IMR-90 (cell line): ENCODE results near the gene MEGF9. TPM values are rescaled to one million over a fixed set of nuclear protein-coding genes. Genes with fewer than 3 reads are reported as not detected.

Source experiments
- ATAC-seq: fragments of 200-7000 bp; cut with Tn5 transposase; 2 replicates; pipeline ENCODE4 v1.9.1; 2020; ENCODE audit warnings: low read depth, mild to moderate bottlenecking, moderate library complexity
- BruUV-seq: library from RNA; stranded (reverse); fragments of 400-500 nt; replicated peaks from 2 replicates; lab custom pipeline; 2021; lab: Mats Ljungman, UMichigan
- CTCF ChIA-PET: fragments of 300-600 bp; formaldehyde crosslinking; extraction: SDS; loops from one replicate; lab custom pipeline; 2021; ENCODE audit warnings: antibody characterized with exemption; lab: Yijun Ruan, JAX
- POLR2A ChIA-PET: fragments of 300-600 bp; sonication (Branson Sonifier 250); formaldehyde crosslinking; loops from one replicate; lab custom pipeline; 2022; ENCODE audit warnings: antibody characterized with exemption; ENCODE audit not compliant: unreplicated experiment; lab: Charles Lee
- DNase-seq: peaks from one replicate; pipeline ENCODE4 v3.0.0; 2013
- H2AFZ ChIP-seq: replicated peaks from 2 replicates; pipeline ENCODE3; 2013; ENCODE audit warnings: low read length, mild to moderate bottlenecking; ENCODE audit not compliant: poor library complexity
- H2AK5ac ChIP-seq: 2 replicates; pipeline ENCODE4 v1.6.1; 2013; ENCODE audit warnings: low read depth, low read length, inconsistent platforms
- H2AK9ac ChIP-seq: replicated peaks from 2 replicates; pipeline ENCODE3; 2013; ENCODE audit warnings: mild to moderate bottlenecking, low read depth, low read length, moderate library complexity; ENCODE audit not compliant: poor library complexity
- H2BK120ac ChIP-seq: 2 replicates; pipeline ENCODE4 v1.6.1; 2013; ENCODE audit warnings: low read depth, low read length, inconsistent platforms
- H2BK15ac ChIP-seq: 3 replicates; pipeline ENCODE4 v1.6.1; 2013; ENCODE audit warnings: low read depth, low read length, inconsistent platforms
- H2BK20ac ChIP-seq: 2 replicates; pipeline ENCODE4 v1.6.1; 2013; ENCODE audit warnings: low read depth, mild to moderate bottlenecking, inconsistent platforms, low read length, moderate library complexity
- H2BK5ac ChIP-seq: 2 replicates; pipeline ENCODE4 v1.6.1; 2013; ENCODE audit warnings: mild to moderate bottlenecking, low read depth, low read length, inconsistent platforms; ENCODE audit not compliant: poor library complexity, severe bottlenecking
- H3K14ac ChIP-seq: replicated peaks from 2 replicates; pipeline ENCODE4 v1.6.1; 2013; ENCODE audit warnings: low read depth, low read length, inconsistent platforms
- H3K18ac ChIP-seq: 2 replicates; pipeline ENCODE4 v1.6.1; 2013; ENCODE audit warnings: low read depth, low read length, control low read depth
- H3K23ac ChIP-seq: 2 replicates; pipeline ENCODE4 v1.6.1; 2013; ENCODE audit warnings: low read depth, low read length, inconsistent platforms
- H3K27ac ChIP-seq: 2 replicates; pipeline ENCODE4 v1.5.1; 2013; ENCODE audit warnings: mild to moderate bottlenecking, control low read depth, low read length; ENCODE audit not compliant: insufficient read depth
- H3K27me3 ChIP-seq: 2 replicates; pipeline ENCODE4 v1.6.1; 2013; ENCODE audit warnings: low read length; ENCODE audit not compliant: control insufficient read depth, insufficient read depth
- H3K36me3 ChIP-seq: 2 replicates; pipeline ENCODE4 v1.6.1; 2013; ENCODE audit warnings: low read length, mixed read lengths; ENCODE audit not compliant: control insufficient read depth, insufficient read depth
- H3K4ac ChIP-seq: 2 replicates; pipeline ENCODE4 v1.6.1; 2013; ENCODE audit warnings: low read depth, low read length, inconsistent platforms
- H3K4me1 ChIP-seq: 2 replicates; pipeline ENCODE4 v1.6.1; 2013; ENCODE audit warnings: low read length, mixed read lengths; ENCODE audit not compliant: control insufficient read depth, insufficient read depth
- H3K4me2 ChIP-seq: 2 replicates; pipeline ENCODE4 v1.6.1; 2013; ENCODE audit warnings: low read depth, mild to moderate bottlenecking, control low read depth, low read length, moderate library complexity
- H3K4me3 ChIP-seq: 2 replicates; pipeline ENCODE4 v1.5.1; 2013; ENCODE audit warnings: low read depth, mild to moderate bottlenecking, control low read depth, low read length, moderate library complexity; ENCODE audit not compliant: insufficient read depth
- H3K56ac ChIP-seq: 2 replicates; pipeline ENCODE4 v1.6.1; 2013; ENCODE audit warnings: low read length, inconsistent platforms; ENCODE audit not compliant: insufficient read depth; ENCODE audit errors: extremely low read depth
- H3K79me1 ChIP-seq, 2 experiments: 2 replicates each; pipeline ENCODE4 v1.6.1; 2013; ENCODE audit warnings: low read length in 2 of 2, inconsistent platforms in 1 of 2, low read depth in 1 of 2
- H3K9ac ChIP-seq: 2 replicates; pipeline ENCODE4 v1.6.1; 2013; ENCODE audit warnings: low read depth, low read length, control low read depth
- H3K9me1 ChIP-seq: 2 replicates; pipeline ENCODE4 v1.6.1; 2013; ENCODE audit warnings: low read length, inconsistent platforms; ENCODE audit not compliant: insufficient read depth
- H3K9me3 ChIP-seq: 2 replicates; pipeline ENCODE4 v1.6.1; 2013; ENCODE audit warnings: low read length; ENCODE audit not compliant: control insufficient read depth, insufficient read depth
- H4K20me1 ChIP-seq: 2 replicates; pipeline ENCODE4 v1.6.1; 2013; ENCODE audit warnings: low read length, inconsistent platforms; ENCODE audit not compliant: insufficient read depth
- H4K5ac ChIP-seq: 2 replicates; pipeline ENCODE4 v1.6.1; 2013; ENCODE audit warnings: mild to moderate bottlenecking, low read depth, low read length, control low read depth
- H4K8ac ChIP-seq, 2 experiments: 2 replicates each; pipeline ENCODE4 v1.6.1; 2013; ENCODE audit warnings: low read depth in 2 of 2, low read length in 2 of 2, control low read depth in 1 of 2, inconsistent platforms in 1 of 2
- H4K91ac ChIP-seq: 2 replicates; pipeline ENCODE4 v1.6.1; 2013; ENCODE audit warnings: low read depth, low read length, inconsistent platforms; ENCODE audit not compliant: insufficient read depth
- BHLHE40 ChIP-seq: fragments of 150-350 bp; IDR thresholded peaks from 2 replicates; pipeline ENCODE4 v1.6.1; 2016; ENCODE audit warnings: mild to moderate bottlenecking, low read depth, low read length
- CEBPB ChIP-seq: IDR thresholded peaks from 2 replicates; pipeline ENCODE4 v1.6.1; 2012; ENCODE audit warnings: low read depth, low read length, improper control_type of control experiment
- CHD1 ChIP-seq: IDR thresholded peaks from 2 replicates; pipeline ENCODE4 v1.6.1; 2012; ENCODE audit warnings: low read depth, low read length, improper control_type of control experiment
- CTCF ChIP-seq: conservative IDR thresholded peaks from 2 replicates; pipeline ENCODE4 v1.5.1; 2012; ENCODE audit warnings: mild to moderate bottlenecking, low read depth, low read length, improper control_type of control experiment
- ELK1 ChIP-seq: fragments of 150-350 bp; IDR thresholded peaks from 2 replicates; pipeline ENCODE4 v1.6.1; 2016; ENCODE audit warnings: low read depth, mild to moderate bottlenecking, low read length, moderate library complexity, borderline replicate concordance
- MXI1 ChIP-seq: IDR thresholded peaks from 2 replicates; pipeline ENCODE4 v1.6.1; 2012; ENCODE audit warnings: low read depth, mild to moderate bottlenecking, low read length, moderate library complexity, borderline replicate concordance
- NFE2L2 ChIP-seq: fragments of 150-350 bp; IDR thresholded peaks from 2 replicates; pipeline ENCODE4 v1.6.1; 2016; ENCODE audit warnings: low read depth, mild to moderate bottlenecking, low read length
- RCOR1 ChIP-seq: IDR thresholded peaks from 2 replicates; pipeline ENCODE4 v1.6.1; 2012; ENCODE audit warnings: mild to moderate bottlenecking, low read length, improper control_type of control experiment; ENCODE audit not compliant: insufficient replicate concordance
- dilution Hi-C: fragments of 300-500 bp; cut with HindIII; formaldehyde crosslinking; loops from one replicate; pipeline ENCODE4 v1.14.3; 2018; ENCODE audit warnings: low sequenced_read_pairs; ENCODE audit not compliant: unreplicated experiment
- in situ Hi-C: fragments of 300-500 bp; cut with MboI; formaldehyde crosslinking; loops from 3 replicates; pipeline ENCODE4 v1.14.3; 2019; ENCODE audit warnings: low sequenced_read_pairs, inconsistent platforms, mixed read lengths
- intact Hi-C: fragments of 100-400 bp; cut with micrococcal nuclease; formaldehyde crosslinking; loops from 2 replicates; pipeline ENCODE4 v1.10.0; 2022
- polyA plus RNA-seq, 3 experiments: library from polyadenylated mRNA; depleted of rRNA; stranded (reverse); fragments of >200 nt; gene quantifications; 2 replicates each; pipeline ENCODE4 v1.2.3, GENCODE V29; 2012; ENCODE audit warnings: low replicate concordance in 1 of 3
- total RNA-seq: library from RNA; depleted of rRNA; stranded (reverse); fragments of >200 nt; gene quantifications from 2 replicates; pipeline ENCODE4 v1.2.3, GENCODE V29; 2012

The MEGF9 gene
- total and polyA plus RNA-seq, 2 of the 4 experiments (the other 2 are of a cell fraction): 3.4 TPM

DNA sequence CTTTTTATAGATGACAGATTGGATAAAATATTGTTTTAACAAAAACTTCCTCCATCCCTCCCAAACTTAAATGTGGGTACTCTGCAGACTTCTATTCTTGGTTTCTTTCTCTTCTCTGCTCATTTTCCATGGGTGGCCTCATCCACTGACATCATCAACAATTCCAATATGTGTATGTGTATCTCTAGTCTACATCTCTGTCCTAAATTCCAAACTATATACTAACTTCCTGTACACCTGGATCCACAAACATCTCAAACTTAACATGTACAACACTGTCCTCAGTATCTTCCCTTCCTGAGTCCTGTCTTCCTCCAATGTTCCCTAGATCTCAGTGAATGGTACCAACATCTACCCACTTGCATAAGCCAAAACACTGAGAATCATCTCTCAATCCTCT, 105.8 kb downstream of the MEGF9 start:
- dilution Hi-C loops (no loop called here), in situ Hi-C loops (loop anchor here (25.0 kb wide), 1 partner anchor 454 kb away; the partner anchor contains the start of genes C5 and CNTRL), intact Hi-C loops (no loop called here)
- H3K4ac ChIP-seq: no peak overlapping the region
- H2BK5ac ChIP-seq: no peak overlapping the region
- peak; percentile 60 for DNase-seq
- ChIA-PET CTCF (no interaction called here), POLR2A (no interaction called here)
- no peak overlapping the region for H4K5ac ChIP-seq
- H2AK5ac ChIP-seq: no peak overlapping the region
- H3K14ac ChIP-seq: no peak overlapping the region
- no peaks in the 10 kb centered on the region for H3K27me3 ChIP-seq
- H2BK20ac ChIP-seq: no peak overlapping the region
- H4K20me1 ChIP-seq: no peaks in the 10 kb centered on the region
- no peak overlapping the region for H4K91ac ChIP-seq
- TF ChIP-seq CEBPB (no peak), ELK1 (no peak), RCOR1 (no peak), NFE2L2 (no peak), CHD1 (no peak), BHLHE40 (no peak), CTCF (no peak), MXI1 (no peak)
- H3K4me3 ChIP-seq: no peak overlapping the region
- peaks cover 8% of the 10 kb centered on the region for H3K36me3 ChIP-seq
- BruUV-seq: no TSS peak
- H3K56ac ChIP-seq: no peak overlapping the region
- no peak overlapping the region for H3K27ac ChIP-seq
- peaks cover 2% of the 10 kb centered on the region; the same call in 1 of the 2 replicates for H3K9me1 ChIP-seq
- H3K18ac ChIP-seq: no peak overlapping the region; the same call in 1 of the 2 replicates
- no peak overlapping the region for H3K23ac ChIP-seq
- no peak overlapping the region for H2BK15ac ChIP-seq
- H3K9me3 ChIP-seq: no peaks in the 10 kb centered on the region
- no peaks in the 10 kb centered on the region for H3K79me1 ChIP-seq
- peak; percentile 33; the same call in 1 of the 2 replicates for ATAC-seq
- no peak overlapping the region for H2BK120ac ChIP-seq
- H2AFZ ChIP-seq: no peak overlapping the region
- no peak overlapping the region; the same call in 1 of the 2 replicates for H3K4me2 ChIP-seq
- H3K9ac ChIP-seq: no peak overlapping the region
- H3K4me1 ChIP-seq: no peaks in the 10 kb centered on the region; the same call in 1 of the 2 replicates
- H2AK9ac ChIP-seq: no peak overlapping the region
- H4K8ac ChIP-seq: no peak overlapping the region
